HCT116 (cell line): ENCODE data around the gene WAPL.

Source experiments
- CEBPB ChIP-seq: IDR thresholded peaks from 2 replicates; pipeline ENCODE4 v1.6.1; 2012; ENCODE audit warnings: low read depth
- CTCF ChIP-seq, 3 experiments: fragments of 200-600 bp in 1 of 3; sonication (generic) in 1 of 3; IDR thresholded peaks in 2 of 3; conservative IDR thresholded peaks in 1 of 3; 2 replicates each; pipeline ENCODE4 v1.5.1; 2012 to 2017; ENCODE audit warnings: low read depth in 2 of 3, low read length in 2 of 3, antibody characterized with exemption in 1 of 3, borderline replicate concordance in 1 of 3, control low read depth in 1 of 3, mild to moderate bottlenecking in 1 of 3, mixed read lengths in 1 of 3, mixed run types in 1 of 3, moderate library complexity in 1 of 3; ENCODE audit not compliant: insufficient read depth in 1 of 3
- EGR1 ChIP-seq: IDR thresholded peaks from 2 replicates; pipeline ENCODE4 v1.6.1; 2012; ENCODE audit warnings: low read depth
- EZH2 ChIP-seq: fragments of 200-600 bp; sonication (generic); IDR thresholded peaks from 2 replicates; pipeline ENCODE4 v1.6.1; 2017; ENCODE audit warnings: antibody characterized with exemption, mixed run types
- EZH2phosphoT487 ChIP-seq: fragments of 200-600 bp; IDR thresholded peaks from 2 replicates; pipeline ENCODE4 v1.6.1; 2018; ENCODE audit warnings: antibody characterized with exemption, borderline replicate concordance
- POLR2A ChIP-seq: IDR thresholded peaks from 2 replicates; pipeline ENCODE4 v1.7.0; 2011; ENCODE audit warnings: borderline replicate concordance; ENCODE audit not compliant: insufficient read depth, insufficient read length; ENCODE audit errors: extremely low read depth
- POLR2AphosphoS5 ChIP-seq: IDR thresholded peaks from 2 replicates; pipeline ENCODE4 v1.6.1; 2011; ENCODE audit warnings: mild to moderate bottlenecking, low read depth, low read length, moderate library complexity
- RAD21 ChIP-seq: IDR thresholded peaks from 2 replicates; pipeline ENCODE4 v1.6.1; 2012; ENCODE audit warnings: low read depth, mild to moderate bottlenecking
- SIN3A ChIP-seq: IDR thresholded peaks from 2 replicates; pipeline ENCODE4 v1.6.1; 2012; ENCODE audit warnings: low read depth
- TCF7L2 ChIP-seq: IDR thresholded peaks from 2 replicates; pipeline ENCODE4 v1.7.0; 2011; ENCODE audit warnings: borderline replicate concordance, inconsistent platforms; ENCODE audit not compliant: insufficient read depth, insufficient read length; ENCODE audit errors: extremely low read depth
- YY1 ChIP-seq: IDR thresholded peaks from 2 replicates; pipeline ENCODE4 v1.6.1; 2011; ENCODE audit warnings: low read length, low read depth, moderate library complexity, mild to moderate bottlenecking; ENCODE audit not compliant: insufficient replicate concordance; ENCODE audit errors: extremely low read depth
- ZBTB33 ChIP-seq: IDR thresholded peaks from 2 replicates; pipeline ENCODE4 v1.6.1; 2011; ENCODE audit warnings: mild to moderate bottlenecking, low read length, moderate library complexity; ENCODE audit not compliant: insufficient replicate concordance; ENCODE audit errors: extremely low read depth
- ZNF274 ChIP-seq: fragments of 200-500 bp; sonication (Bioruptor generic); IDR thresholded peaks from 2 replicates; pipeline ENCODE4 v1.6.1; 2014; ENCODE audit warnings: mild to moderate bottlenecking, low read depth, low read length, inconsistent platforms

- TF ChIP-seq ZBTB33 (no peak), CEBPB (no peak), YY1 (no peak), POLR2A (no peak), ZNF274 (no peak), EZH2phosphoT487 (no peak), CTCF (IDR thresholded peaks at IDR 0.05 in 2 of 3, conservative IDR thresholded peaks at IDR 0.05 in 1 of 3; ENCODE audit: borderline replicate concordance in 1 of 3, insufficient read depth in 1 of 3, low read depth in 2 of 3, low read length in 2 of 3) (no peak), RAD21 (no peak), SIN3A (no peak), EZH2 (no peak), EGR1 (no peak), TCF7L2 (no peak), POLR2AphosphoS5 (no peak)
Observed at GRCh38 chr10:86536294-86536861, 14.8 kb upstream of the WAPL start.
